Ovary (tissue), 10 donors: ENCODE measurements around the gene DACT3. TPM values are rescaled to one million over a fixed set of nuclear protein-coding genes. Genes with fewer than 3 reads are reported as not detected.

Experiments
- DNase-seq, 5 donors: peaks; one replicate each; pipeline ENCODE4 v3.0.0-alpha.2; 2019 to 2020
- H3K27ac ChIP-seq, 2 donors: fragments of 200-600 bp; one replicate each; pipeline versions ENCODE4 v1.5.1 to v1.8.0; 2019 to 2022
- H3K27me3 ChIP-seq: fragments of 200-600 bp; one replicate; pipeline ENCODE4 v1.8.0; 2022
- H3K36me3 ChIP-seq: fragments of 200-600 bp; sonication (generic); one replicate; pipeline ENCODE4 v1.5.1; 2019
- H3K4me1 ChIP-seq: one replicate; pipeline ENCODE4 v1.8.1; 2013; ENCODE audit warnings: mild to moderate bottlenecking, moderate library complexity; ENCODE audit not compliant: insufficient read depth
- H3K4me3 ChIP-seq: fragments of 200-600 bp; sonication (generic); one replicate; pipeline ENCODE4 v1.5.1; 2017
- H3K9me3 ChIP-seq, 2 donors: fragments of 200-600 bp in 1 of 2; sonication (generic) in 1 of 2; one replicate each; pipeline versions ENCODE4 v1.5.1 to v1.8.1; 2013 to 2019; ENCODE audit warnings: mild to moderate bottlenecking in 1 of 2, moderate library complexity in 1 of 2
- EP300 ChIP-seq: sonication (generic); formaldehyde crosslinking; IDR thresholded peaks from one replicate; pipeline ENCODE4 v1.6.1; 2017; ENCODE audit warnings: antibody characterized with exemption
- POLR2A ChIP-seq: fragments of 450-650 bp; IDR thresholded peaks from one replicate; pipeline ENCODE4 v1.6.1; 2017; ENCODE audit warnings: antibody characterized with exemption, mild to moderate bottlenecking, moderate library complexity
- WGBS, 3 donors: extraction: QIAGEN DNeasy Blood & Tissue Kit in 1 of 3; methylation state at CpG; one replicate each; pipeline versions ENCODE4 v1.1.5 to v1.1.7; 2013 to 2017; 5-methylcytosine and 5-hydroxymethylcytosine counted together
- intact Hi-C, 4 donors: fragments of 100-400 bp; cut with DNase I; formaldehyde crosslinking; loops; one replicate each; pipeline versions ENCODE4 v1.11.0 to v1.15.1; 2022 to 2023
- long read RNA-seq, 3 donors: library from polyadenylated mRNA in 2 of 3; unstranded in 2 of 3; transcript quantifications; one replicate each; pipeline ENCODE4 v2.0.0 and lab custom pipeline, GENCODE V29; 2021 to 2026
- polyA plus RNA-seq, 2 donors: library from polyadenylated mRNA; stranded (reverse); fragments of 200-250 nt in 1 of 2; fragments of 350-450 nt in 1 of 2; fragmentation: Illumina TruSeq in 1 of 2; extraction: RNeasy Lipid Tissue Mini Kit (QIAGEN cat#74804) in 1 of 2; gene quantifications; one replicate each; pipeline ENCODE4 v1.2.3, GENCODE V29; 2013 to 2014
- total RNA-seq, 7 donors: library from RNA; depleted of rRNA in 2 of 7; stranded (reverse); fragments of >200 nt in 2 of 7; fragmentation: NEBNext Ultra II Directional in 3 of 7; extraction: Animal tissue kit (Norgen Biotek cat#: 25700) in 3 of 7; gene quantifications; one replicate each; pipeline versions ENCODE4 v1.1.0 to v1.2.4, GENCODE V29; 2016 to 2023
- TF ChIP-seq, protein P1 (sequence below), 3 donors: fragments of 450-650 bp in 2 of 3; fragments of 200-600 bp in 1 of 3; IDR thresholded peaks; one replicate each; pipeline versions ENCODE4 v1.5.1 to v1.8.0; 2016 to 2022; ENCODE audit warnings: antibody characterized with exemption in 3 of 3, mild to moderate bottlenecking in 1 of 3
- donor health status: DM: no; HTN: no; CAD: no; lungs with moderate emphysema.
- donor health status: DM: no; HTN: no; CAD: no.
- donor health status: Bipolar disorder and iron deficiency.
- donor health status: DM: yes; HTN: yes; CAD: no.
- donor health status: DM: no; HTN: no; CAD: no.
- donor health status: DM: yes; HTN: yes; CAD: no.

The DACT3 gene
- total RNA-seq (10 to 100 TPM in 6 of 7 donors, 1 to 10 TPM in 1; 7.6 to 56.5 (median 20.8) TPM), polyA plus RNA-seq (10 to 100 TPM; 15.2 to 51.3 TPM)
- long read RNA-seq, donor 1, partial matches to known transcripts = 1 of 4 reads
- long read RNA-seq, donor 1, other reads (novel, unspliced or antisense) = 3 of 4 reads
- long read RNA-seq, donor 2, partial matches to known transcripts = 0 of 4 reads
- long read RNA-seq, donor 2, other reads (novel, unspliced or antisense) = 0 of 4 reads
- long read RNA-seq, donor 3, transcript DACT3-202 (4 exons, 2,834 nt) = major isoform, 28 of 57 reads
- long read RNA-seq, donor 3, partial matches to known transcripts = 13 of 57 reads
- long read RNA-seq, donor 3, other reads (novel, unspliced or antisense) = 16 of 57 reads

GRCh38 chr19:46661020-46661731, at the start of gene DACT3:
DACT3 (minus strand) TSS chr19:46661182; CDS start chr19:46661064, 118 bp downstream.
- no peaks in the 10 kb centered on the region for H3K36me3 ChIP-seq
- H3K4me1 ChIP-seq = no peaks in the 10 kb centered on the region
- TF ChIP-seq EP300 (peak; percentile 46), POLR2A (no peak)
- TF ChIP-seq, protein P1, sequence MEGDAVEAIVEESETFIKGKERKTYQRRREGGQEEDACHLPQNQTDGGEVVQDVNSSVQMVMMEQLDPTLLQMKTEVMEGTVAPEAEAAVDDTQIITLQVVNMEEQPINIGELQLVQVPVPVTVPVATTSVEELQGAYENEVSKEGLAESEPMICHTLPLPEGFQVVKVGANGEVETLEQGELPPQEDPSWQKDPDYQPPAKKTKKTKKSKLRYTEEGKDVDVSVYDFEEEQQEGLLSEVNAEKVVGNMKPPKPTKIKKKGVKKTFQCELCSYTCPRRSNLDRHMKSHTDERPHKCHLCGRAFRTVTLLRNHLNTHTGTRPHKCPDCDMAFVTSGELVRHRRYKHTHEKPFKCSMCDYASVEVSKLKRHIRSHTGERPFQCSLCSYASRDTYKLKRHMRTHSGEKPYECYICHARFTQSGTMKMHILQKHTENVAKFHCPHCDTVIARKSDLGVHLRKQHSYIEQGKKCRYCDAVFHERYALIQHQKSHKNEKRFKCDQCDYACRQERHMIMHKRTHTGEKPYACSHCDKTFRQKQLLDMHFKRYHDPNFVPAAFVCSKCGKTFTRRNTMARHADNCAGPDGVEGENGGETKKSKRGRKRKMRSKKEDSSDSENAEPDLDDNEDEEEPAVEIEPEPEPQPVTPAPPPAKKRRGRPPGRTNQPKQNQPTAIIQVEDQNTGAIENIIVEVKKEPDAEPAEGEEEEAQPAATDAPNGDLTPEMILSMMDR (IDR thresholded peaks at IDR 0.05) = peak in 1 of 3 donors; percentile 20
- 0 to 1% (median 1%) methylated on average over 43 to 61 of the region's 61 CpGs for WGBS, 3 donors
- DNase-seq = peak; percentile 100
- intact Hi-C loops = loop anchor here in 3 of 4 donors (10.0 kb wide), 3 partner anchors 46 to 136 kb away; partner anchors contain the start of gene CALM3 (in 1 of the 3)
- peak within 1 kb of the TSS; percentile 61 to 75 for H3K27ac ChIP-seq
- H3K4me3 ChIP-seq = peak within 1 kb of the TSS; percentile 87
- H3K27me3 ChIP-seq = no peaks in the 10 kb centered on the region
- no peaks in the 10 kb centered on the region for H3K9me3 ChIP-seq

GRCh38 chr19:46710687-46711086, 49.7 kb upstream of the DACT3 start:
- no peaks in the 10 kb centered on the region for H3K9me3 ChIP-seq
- no peak overlapping the region for H3K27ac ChIP-seq
- no peaks in the 10 kb centered on the region for H3K27me3 ChIP-seq
- no peak overlapping the region for H3K4me3 ChIP-seq
- TF ChIP-seq EP300 = no peak
- TF ChIP-seq, protein P1 (IDR thresholded peaks at IDR 0.05) = no peak
- TF ChIP-seq POLR2A = no peak
- no peak for DNase-seq
- 77 to 80% (median 80%) methylated on average over 25 of the region's 25 CpGs for WGBS, 3 donors
- intact Hi-C loops = no loop called here
- H3K4me1 ChIP-seq = peaks cover 4% of the 10 kb centered on the region
- no peaks in the 10 kb centered on the region for H3K36me3 ChIP-seq

GRCh38 chr19:46704379-46705076, 43.5 kb upstream of the DACT3 start:
- no peaks in the 10 kb centered on the region for H3K36me3 ChIP-seq
- no peaks in the 10 kb centered on the region for H3K4me1 ChIP-seq
- intact Hi-C loops = loop anchor here in 1 of 4 donors (2.0 kb wide), 1 partner anchor 24 kb away; no protein-coding TSS in a partner anchor
- 40 to 48% (median 40%) methylated on average over 20 to 21 of the region's 21 CpGs for WGBS, 3 donors
- H3K9me3 ChIP-seq = no peaks in the 10 kb centered on the region
- peak; percentile 58 to 86 (median 81) for DNase-seq
- no peaks in the 10 kb centered on the region for H3K27me3 ChIP-seq
- H3K4me3 ChIP-seq = no peak overlapping the region
- no peak for TF ChIP-seq EP300
- TF ChIP-seq, protein P1 (IDR thresholded peaks at IDR 0.05) = peak; percentile 85 to 95 (median 87)
- TF ChIP-seq POLR2A = no peak
- no peak overlapping the region for H3K27ac ChIP-seq

DNA sequence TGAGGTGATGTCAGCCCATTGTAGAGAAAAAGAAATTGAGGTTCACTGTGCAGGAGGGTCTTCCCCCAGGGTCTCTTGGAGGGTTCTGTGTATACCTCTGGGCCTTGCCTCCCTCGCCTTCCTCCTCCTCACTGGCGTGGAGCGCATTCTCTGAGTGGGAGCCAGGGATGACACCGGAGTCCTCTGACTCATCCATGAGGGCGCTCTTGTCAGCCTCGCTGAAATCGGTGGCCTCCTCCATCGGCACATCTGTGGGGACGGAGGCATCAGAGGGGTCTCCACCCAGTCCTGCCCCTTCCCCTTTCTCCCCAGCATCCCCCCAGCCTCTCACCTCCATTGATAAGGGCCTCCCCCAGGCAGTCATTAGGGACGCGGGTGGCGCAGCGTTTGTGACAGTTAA, 39.7 kb upstream of the DACT3 start:
- DNase-seq = no peak
- Histone ChIP-seq H3K36me3 (no peaks in the 10 kb centered on the region), H3K27me3 (no peaks in the 10 kb centered on the region), H3K4me1 (no peaks in the 10 kb centered on the region), H3K4me3 (no peak overlapping the region), H3K9me3 (no peaks in the 10 kb centered on the region), H3K27ac (no peak overlapping the region)
- TF ChIP-seq EP300 (no peak), POLR2A (no peak)
- TF ChIP-seq, protein P1 (IDR thresholded peaks at IDR 0.05) = no peak
- WGBS, 3 donors = 80 to 89% (median 84%) methylated on average over 13 of the region's 13 CpGs
- intact Hi-C loops = no loop called here
